Measurements from ENCODE around the gene DGKI.
A peak's percentile ranks its signal among the peaks of the same experiment; 100 is the strongest.

Gene DGKI

DNA sequence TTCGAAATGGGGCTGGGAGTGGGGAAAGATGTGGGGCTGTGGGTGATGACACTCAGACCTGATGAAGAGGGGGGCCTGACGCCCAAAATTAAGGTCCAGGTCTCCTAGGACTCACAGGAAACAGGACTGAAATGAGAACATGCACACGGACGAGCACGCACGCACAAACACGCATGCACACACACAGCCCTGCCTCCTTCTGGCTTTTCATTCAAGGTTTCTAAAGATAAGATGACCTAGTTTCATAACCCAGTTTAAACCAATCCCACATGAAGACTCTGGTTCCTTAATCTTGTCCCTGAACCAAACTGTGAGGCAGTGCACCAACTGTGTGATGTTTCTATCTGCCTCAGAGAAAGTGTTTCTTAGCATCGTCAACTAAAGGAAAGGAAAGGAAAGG, 162.0 kb downstream of the DGKI start:
- TF ChIP-seq CTCF (IDR thresholded peaks at IDR 0.05; ENCODE audit: control insufficient read depth, insufficient read depth, low read depth, low read length, missing control alignments) = no peak
- H3K4me3 ChIP-seq (ENCODE audit: control insufficient read depth, low read depth, low read length) = no peak overlapping the region
- no peak for DNase-seq (ENCODE audit: low read depth)

DNA sequence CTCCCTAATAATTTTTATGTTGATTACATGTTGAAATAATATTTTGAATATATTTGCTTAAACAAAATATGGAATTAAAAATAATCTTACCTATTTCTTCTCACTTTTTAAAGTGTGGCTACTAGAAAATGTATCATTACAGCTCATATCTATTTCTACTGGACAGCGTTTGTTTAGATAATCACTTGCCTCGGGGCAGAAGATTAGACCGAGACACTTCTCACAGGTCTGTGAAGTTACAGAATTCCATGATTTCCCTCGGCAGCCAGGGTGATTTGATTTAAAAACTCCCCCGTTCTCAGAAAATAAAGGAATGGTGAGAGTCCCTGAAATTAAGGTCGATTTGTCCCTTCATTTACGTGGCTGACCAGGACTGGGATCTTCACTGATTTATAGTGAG, 162.5 kb downstream of the DGKI start:
- TF ChIP-seq CTCF (IDR thresholded peaks at IDR 0.05; ENCODE audit: control insufficient read depth, insufficient read depth, low read depth, low read length, missing control alignments) = no peak
- no peak for DNase-seq (ENCODE audit: low read depth)
- no peak overlapping the region for H3K4me3 ChIP-seq (ENCODE audit: control insufficient read depth, low read depth, low read length)

DNA sequence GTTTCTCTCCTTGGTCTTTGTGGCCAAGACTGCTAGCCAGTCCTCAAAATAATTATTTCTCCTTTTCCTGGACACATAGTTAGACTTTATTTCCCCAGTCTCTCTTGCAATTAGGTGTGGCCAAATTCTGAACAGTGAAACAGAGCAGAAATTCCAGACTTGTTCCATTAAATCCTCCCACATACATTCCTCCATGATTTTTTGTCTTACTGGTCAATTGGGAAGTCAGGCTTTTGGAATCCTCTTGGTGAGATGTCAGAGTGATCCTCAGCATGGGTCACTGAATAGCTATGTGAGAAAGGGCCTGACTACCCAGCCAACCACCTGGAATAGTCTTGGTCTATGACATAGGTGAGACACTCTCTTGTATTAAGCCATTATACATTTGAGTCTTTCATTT, 164.2 kb downstream of the DGKI start:
- H3K4me3 ChIP-seq (ENCODE audit: control insufficient read depth, low read depth, low read length) = no peak overlapping the region
- DNase-seq (ENCODE audit: low read depth) = peak; percentile 63
- no peak for TF ChIP-seq CTCF (IDR thresholded peaks at IDR 0.05; ENCODE audit: control insufficient read depth, insufficient read depth, low read depth, low read length, missing control alignments)

GRCh38 chr7:137681657-137682562, 164.9 kb downstream of the DGKI start:
- DNase-seq (ENCODE audit: low read depth) = peak; percentile 76
- no peak overlapping the region for H3K4me3 ChIP-seq (ENCODE audit: control insufficient read depth, low read depth, low read length)
- no peak for TF ChIP-seq CTCF (IDR thresholded peaks at IDR 0.05; ENCODE audit: control insufficient read depth, insufficient read depth, low read depth, low read length, missing control alignments)

GRCh38 chr7:137674551-137675409, 172.0 kb downstream of the DGKI start:
- TF ChIP-seq CTCF (IDR thresholded peaks at IDR 0.05; ENCODE audit: control insufficient read depth, insufficient read depth, low read depth, low read length, missing control alignments) = no peak
- no peak for DNase-seq (ENCODE audit: low read depth)
- no peak overlapping the region for H3K4me3 ChIP-seq (ENCODE audit: control insufficient read depth, low read depth, low read length)

DNA sequence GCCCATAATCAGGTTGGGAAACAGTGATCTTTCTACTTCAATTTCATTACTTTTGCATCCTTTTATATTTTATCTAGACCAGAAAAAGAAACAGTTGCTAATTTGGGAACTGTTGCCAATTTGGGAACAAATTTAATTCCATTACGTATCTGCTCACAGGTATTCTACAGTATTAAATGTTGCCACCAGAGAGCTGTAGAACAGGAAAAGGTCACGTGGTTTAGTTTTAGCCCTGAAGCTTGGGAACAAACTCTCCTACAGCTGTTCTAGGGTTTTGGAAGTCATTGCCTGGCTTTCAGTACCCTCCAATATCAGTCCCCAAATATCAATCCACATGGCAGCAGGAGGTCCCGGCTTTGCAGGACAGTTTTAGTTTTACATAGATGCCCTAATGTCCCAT, 172.7 kb downstream of the DGKI start:
- H3K4me3 ChIP-seq (ENCODE audit: control insufficient read depth, low read depth, low read length) = no peak overlapping the region
- no peak for TF ChIP-seq CTCF (IDR thresholded peaks at IDR 0.05; ENCODE audit: control insufficient read depth, insufficient read depth, low read depth, low read length, missing control alignments)
- no peak for DNase-seq (ENCODE audit: low read depth)

Measured in AG09309 (cell line).